ENCODE results near the gene ALOXE3. TPM values are rescaled to one million over a fixed set of nuclear protein-coding genes. Genes with fewer than 3 reads are reported as not detected.

The ALOXE3 gene
- total RNA-seq, 1 experiment from 2014 or later, result 0.13 TPM

DNA sequence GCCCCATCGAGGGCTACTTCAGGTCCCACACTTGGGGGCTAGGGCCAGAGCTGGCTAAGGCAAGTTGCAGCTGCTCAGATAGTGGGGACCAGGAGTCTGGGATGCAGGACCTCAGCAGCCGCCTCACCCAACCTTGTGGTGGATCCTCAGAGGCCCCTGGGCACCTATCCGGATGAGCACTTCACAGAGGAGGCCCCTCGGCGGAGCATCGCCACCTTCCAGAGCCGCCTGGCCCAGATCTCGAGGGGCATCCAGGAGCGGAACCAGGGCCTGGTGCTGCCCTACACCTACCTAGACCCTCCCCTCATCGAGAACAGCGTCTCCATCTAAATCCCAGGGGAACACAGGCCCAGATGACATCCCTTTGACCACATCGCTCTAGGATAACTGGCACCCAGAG, 70.1 kb downstream of the ALOXE3 start:
- Mint-ChIP-seq H3K9me3 (no peaks in the 10 kb centered on the region; a peak in 1 of 5 replicates), H3K36me3 (ENCODE audit: insufficient read depth in 1 of 3, low read depth in 3 of 3) (no peaks in the 10 kb centered on the region), H3K4me1 (peaks cover 0 to 5% of the 10 kb centered on the region in 2 experiments; a peak in 3 of 4 replicates), H3K27ac (no peak overlapping the region; a peak in 2 of 7 replicates), H3K4me3 (no peak overlapping the region), H3K27me3 (ENCODE audit: low read depth) (peaks cover 39% of the 10 kb centered on the region)
- Histone ChIP-seq H4K8ac (replicated peaks; ENCODE audit: insufficient read length, low read depth, low read length) (no peak overlapping the region), H3K27ac (ENCODE audit: insufficient read length, low read depth, low read length) (no peak overlapping the region), H3K4me2 (ENCODE audit: insufficient read depth, insufficient read length, low read length) (no peak overlapping the region), H2BK20ac (ENCODE audit: low read depth, low read length, poor library complexity, severe bottlenecking) (no peak overlapping the region), H2AFZ (ENCODE audit: low read length) (no peak overlapping the region), H2BK12ac (ENCODE audit: insufficient read length, low read depth, low read length) (no peak overlapping the region), H2BK5ac (ENCODE audit: insufficient read length, low read length) (no peak overlapping the region), H3K4ac (ENCODE audit: low read depth, low read length) (no peak overlapping the region), H2AK5ac (ENCODE audit: insufficient read length, low read length) (no peak overlapping the region), H3K79me2 (ENCODE audit: insufficient read depth, low read length) (no peaks in the 10 kb centered on the region), H3K23me2 (ENCODE audit: insufficient read length, low read depth, low read length, poor library complexity, severe bottlenecking) (no peaks in the 10 kb centered on the region), H3K56ac (ENCODE audit: insufficient read length, low read depth, low read length) (no peak overlapping the region), H4K20me1 (ENCODE audit: control insufficient read depth, insufficient read depth, insufficient read length) (no peaks in the 10 kb centered on the region), H3K23ac (ENCODE audit: insufficient read length, low read depth, low read length) (no peak overlapping the region), H2BK120ac (ENCODE audit: low read depth, low read length, poor library complexity, severe bottlenecking) (no peak overlapping the region), H3K9ac (ENCODE audit: extremely low read depth, insufficient read length, low read length) (no peak overlapping the region), H2BK15ac (ENCODE audit: low read depth, low read length) (no peak overlapping the region), H3K18ac (ENCODE audit: insufficient read length, low read depth, low read length) (no peak overlapping the region), H4K91ac (ENCODE audit: insufficient read length, low read depth, low read length) (no peak overlapping the region), H3K27me3 (ENCODE audit: insufficient read depth, low read length) (no peaks in the 10 kb centered on the region), H3K4me1 (ENCODE audit: insufficient read depth, low read length) (no peaks in the 10 kb centered on the region), H3K14ac (ENCODE audit: insufficient read depth, low read length) (no peak overlapping the region), H3K79me1 (ENCODE audit: insufficient read depth, low read depth, low read length, poor library complexity, severe bottlenecking) (no peaks in the 10 kb centered on the region), H3T11ph (ENCODE audit: low read length) (no peak overlapping the region), H4K5ac (ENCODE audit: insufficient read length, low read depth, low read length) (no peak overlapping the region), H3K9me3 (ENCODE audit: control insufficient read depth, low read depth, low read length) (no peaks in the 10 kb centered on the region)
- TF ChIP-seq CTCF (conservative IDR thresholded peaks at IDR 0.05), result no peak
- no peak for DNase-seq
- WGBS (ENCODE audit: extremely low coverage, insufficient read length, low lambda C conversion rate), result no CpG with 5 or more reads among the region's 12 CpGs

Data from H9 (cell line).